Adipocyte (in vitro differentiated cells): ENCODE data around the gene XPO4.
A peak's percentile ranks its signal among the peaks of the same experiment; 100 is the strongest.
"Not testable (repeated sequence)": the region's sequence is repeated elsewhere in the genome, so short reads cannot be mapped to it uniquely, and the experiment has no call there.

Experiments
- DNase-seq: peaks from one replicate; pipeline ENCODE4 v3.0.0-alpha.2; 2015; ENCODE audit warnings: low read depth
- H3K27me3 ChIP-seq: replicated peaks from 2 replicates; pipeline ENCODE4 v1.7.0; 2013; ENCODE audit warnings: mild to moderate bottlenecking, low read length, moderate library complexity; ENCODE audit not compliant: control insufficient read depth, insufficient read depth
- H3K36me3 ChIP-seq: 2 replicates; pipeline ENCODE4 v1.7.0; 2013; ENCODE audit warnings: low read length, mild to moderate bottlenecking, moderate library complexity; ENCODE audit not compliant: control insufficient read depth, insufficient read depth, severe bottlenecking
- H3K4me1 ChIP-seq: 2 replicates; pipeline ENCODE4 v1.7.0; 2013; ENCODE audit warnings: mild to moderate bottlenecking, low read length, moderate library complexity; ENCODE audit not compliant: control insufficient read depth, insufficient read depth
- H3K4me3 ChIP-seq: 2 replicates; pipeline ENCODE4 v1.7.0; 2013; ENCODE audit warnings: mild to moderate bottlenecking, low read length, moderate library complexity
- H3K9ac ChIP-seq: 2 replicates; pipeline ENCODE4 v1.7.0; 2013; ENCODE audit warnings: mild to moderate bottlenecking, low read length, moderate library complexity
- H3K9me3 ChIP-seq: 2 replicates; pipeline ENCODE4 v1.7.0; 2013; ENCODE audit warnings: mild to moderate bottlenecking, low read length, moderate library complexity; ENCODE audit not compliant: control insufficient read depth

XPO4 gene

DNA sequence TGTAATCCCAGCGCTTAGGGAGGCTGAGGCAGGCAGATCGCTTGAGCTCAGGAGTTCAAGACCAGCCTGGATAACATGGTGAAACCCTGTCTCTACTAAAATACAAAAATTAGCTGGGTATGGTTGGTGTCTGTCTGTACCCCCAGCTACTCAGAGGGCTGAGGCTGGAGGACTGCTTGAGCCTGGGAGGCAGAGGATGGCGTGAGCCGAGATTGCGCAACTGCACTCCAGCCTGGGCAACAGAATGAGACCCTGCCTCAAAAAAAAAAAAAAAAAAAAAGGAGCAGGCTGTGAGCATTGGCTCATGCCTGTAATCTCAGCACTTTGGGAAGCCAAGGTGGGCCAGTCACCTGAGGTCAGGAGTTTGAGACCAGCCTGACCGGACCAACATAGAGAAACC is 12.0 kb downstream of the XPO4 start:
- H3K4me3 ChIP-seq, H3K4me1 ChIP-seq, H3K27me3 ChIP-seq, H3K9me3 ChIP-seq, DNase-seq, H3K9ac ChIP-seq, H3K36me3 ChIP-seq: not testable (repeated sequence)

DNA sequence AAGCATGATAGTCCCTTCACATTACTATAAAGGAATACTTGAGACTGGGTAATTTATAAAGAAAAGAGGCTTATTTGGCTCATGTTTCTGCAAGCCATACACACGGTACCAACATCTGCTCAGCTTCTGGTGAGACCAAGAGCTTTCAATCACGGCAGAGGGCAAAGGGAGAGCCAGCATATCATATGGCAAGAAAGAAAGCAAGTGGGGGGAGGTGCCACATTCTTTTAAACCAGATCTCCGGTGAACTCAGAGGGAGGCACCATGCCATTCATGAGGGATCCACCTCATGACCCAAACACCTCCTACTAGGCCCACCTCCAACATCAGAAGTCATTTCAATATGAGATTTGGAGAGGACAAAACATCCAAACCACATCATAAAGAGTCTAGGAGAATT is 20.3 kb downstream of the XPO4 start:
- no peak for DNase-seq
- Histone ChIP-seq H3K9me3 (no peaks in the 10 kb centered on the region), H3K27me3 (no peaks in the 10 kb centered on the region), H3K36me3 (no peaks in the 10 kb centered on the region), H3K4me3 (no peak overlapping the region), H3K9ac (no peak overlapping the region), H3K4me1 (peaks cover 5% of the 10 kb centered on the region)

DNA sequence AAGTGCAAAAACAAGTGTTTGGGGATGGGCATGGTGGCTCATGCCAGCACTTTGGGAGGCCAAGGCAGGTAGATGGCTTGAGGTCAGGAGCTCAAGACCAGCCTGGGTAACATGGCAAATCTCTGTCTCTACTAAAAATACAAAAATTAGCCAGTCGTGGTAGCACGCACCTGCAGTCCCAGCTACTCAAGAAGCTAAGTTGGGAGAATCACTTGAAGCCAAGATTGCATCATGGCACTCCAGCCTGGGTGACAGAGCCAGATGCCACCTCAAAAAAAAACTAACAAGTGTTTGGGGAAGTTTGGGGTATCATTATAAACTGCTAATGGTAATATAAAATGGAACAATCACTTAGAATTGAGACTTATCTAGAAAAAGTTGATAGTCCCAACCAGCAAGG is 24.6 kb downstream of the XPO4 start:
- no peak for DNase-seq
- no peaks in the 10 kb centered on the region for H3K9me3 ChIP-seq
- no peaks in the 10 kb centered on the region for H3K27me3 ChIP-seq
- H3K9ac ChIP-seq = no peak overlapping the region
- H3K4me3 ChIP-seq = no peak overlapping the region
- H3K36me3 ChIP-seq = no peaks in the 10 kb centered on the region
- H3K4me1 ChIP-seq = peaks cover 17% of the 10 kb centered on the region

DNA sequence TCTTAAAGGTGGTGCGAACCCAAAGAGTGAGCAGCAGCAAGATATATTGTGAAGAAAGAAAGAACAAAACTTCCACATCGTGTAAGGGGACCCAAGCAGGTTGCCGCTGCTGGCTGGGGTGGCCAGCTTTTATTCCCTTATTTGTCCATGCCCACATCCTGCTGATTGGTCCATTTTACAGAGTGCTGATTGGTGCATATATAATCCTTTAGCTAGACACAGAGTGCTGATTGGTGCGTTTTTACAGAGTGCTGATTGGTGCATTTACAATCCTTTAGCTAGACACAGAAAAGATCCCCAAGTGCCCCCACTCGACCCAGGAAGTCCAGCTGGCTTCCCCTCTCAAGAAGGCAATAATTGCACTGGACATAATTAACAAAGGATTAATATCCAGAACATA is 25.7 kb downstream of the XPO4 start:
- not testable (repeated sequence) for H3K4me3 ChIP-seq, H3K36me3 ChIP-seq

DNA sequence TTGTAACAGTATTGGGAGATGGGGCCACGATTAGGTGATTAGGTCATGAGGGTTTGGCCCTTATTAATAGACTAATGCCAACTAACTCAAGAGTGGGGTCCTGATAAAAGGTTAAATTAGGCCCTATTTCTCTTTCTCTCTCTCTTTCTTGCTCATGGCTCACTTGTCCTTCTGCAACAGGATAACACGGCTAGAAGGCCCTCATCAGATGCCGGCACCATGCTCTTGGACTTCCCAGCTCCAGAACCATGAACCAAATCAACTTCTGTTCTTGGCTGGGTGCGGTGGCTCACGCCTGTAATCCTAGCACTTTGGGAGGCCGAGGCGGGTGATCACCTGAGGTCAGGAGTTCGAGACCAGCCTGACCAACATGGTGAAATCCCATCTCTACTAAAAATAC is 28.1 kb downstream of the XPO4 start:
- H3K27me3 ChIP-seq, H3K36me3 ChIP-seq, H3K4me3 ChIP-seq, DNase-seq, H3K9ac ChIP-seq, H3K9me3 ChIP-seq: not testable (repeated sequence)
- H3K4me1 ChIP-seq = peaks cover 12% of the 10 kb centered on the region

More for the DNA sequence above, 25.7 kb downstream of the XPO4 start:
- not testable (repeated sequence) for H3K27me3 ChIP-seq, H3K9me3 ChIP-seq, DNase-seq, H3K9ac ChIP-seq
- H3K4me1 ChIP-seq = peaks cover 12% of the 10 kb centered on the region

DNA sequence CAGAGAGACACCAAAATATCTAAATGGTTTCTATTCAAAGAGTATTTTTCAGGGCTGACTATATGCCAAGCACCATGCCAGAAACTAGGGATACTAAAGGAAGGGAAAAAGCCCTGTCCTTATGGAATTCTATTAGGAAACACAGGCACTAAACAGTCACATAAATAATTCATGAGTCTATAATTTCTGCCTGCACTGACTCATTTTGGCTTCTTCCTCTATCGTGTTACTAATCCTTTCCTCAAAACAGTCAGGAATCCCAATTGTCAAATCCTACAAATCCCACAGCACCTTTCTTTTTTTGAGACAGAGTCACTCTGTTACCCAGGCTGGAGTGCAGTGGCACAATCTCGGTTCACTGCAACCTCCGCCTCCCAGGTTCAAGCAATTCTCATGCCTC is 29.2 kb downstream of the XPO4 start:
- Histone ChIP-seq H3K27me3 (no peaks in the 10 kb centered on the region), H3K9me3 (no peaks in the 10 kb centered on the region), H3K36me3 (no peaks in the 10 kb centered on the region), H3K4me1 (peaks cover 12% of the 10 kb centered on the region), H3K9ac (no peak overlapping the region), H3K4me3 (no peak overlapping the region)
- peak; percentile 9 for DNase-seq

DNA sequence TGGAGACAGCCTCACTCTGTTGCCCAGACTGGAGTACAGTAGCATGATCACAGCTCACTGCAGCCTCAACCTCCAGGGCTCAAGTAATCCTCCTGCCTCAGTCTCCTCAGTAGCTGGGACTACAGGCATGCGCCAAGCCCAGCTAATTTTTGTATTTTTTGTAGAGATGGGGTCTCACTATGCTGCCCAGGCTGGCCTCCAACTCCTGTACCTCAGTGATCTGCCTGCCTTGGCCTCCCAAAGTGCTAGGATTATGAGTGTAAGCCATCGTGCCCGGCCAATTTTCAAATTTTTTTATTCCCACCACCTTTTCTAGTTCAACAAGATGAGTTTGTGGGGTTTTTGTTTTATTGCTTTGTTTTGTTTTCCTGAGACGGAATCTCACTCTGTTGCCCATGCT is 31.7 kb downstream of the XPO4 start:
- Histone ChIP-seq H3K4me3 (no peak overlapping the region), H3K4me1 (peaks cover 15% of the 10 kb centered on the region), H3K27me3 (no peaks in the 10 kb centered on the region), H3K36me3 (no peaks in the 10 kb centered on the region), H3K9me3 (no peaks in the 10 kb centered on the region), H3K9ac (no peak overlapping the region)
- no peak for DNase-seq

DNA sequence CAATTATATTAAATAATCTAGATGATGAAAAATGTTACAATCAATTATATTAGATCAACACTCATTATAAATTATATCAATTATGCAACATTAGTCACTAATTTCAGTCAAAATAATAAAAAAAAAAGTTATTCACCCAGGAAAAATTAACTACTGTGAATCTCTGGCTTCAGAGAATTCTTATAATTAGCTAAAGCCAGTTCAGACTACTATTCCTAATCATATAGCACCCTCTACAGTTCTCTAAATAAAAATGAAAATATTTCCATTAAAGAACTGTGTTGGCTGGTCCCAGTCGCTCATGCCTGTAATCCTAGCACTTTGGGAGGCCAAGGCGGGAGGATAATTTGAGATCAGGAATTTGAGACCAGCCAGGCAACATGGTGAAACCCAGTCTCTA is 33.0 kb downstream of the XPO4 start:
- DNase-seq = peak; percentile 16
- no peaks in the 10 kb centered on the region for H3K27me3 ChIP-seq
- H3K4me3 ChIP-seq = no peak overlapping the region
- H3K9me3 ChIP-seq = no peaks in the 10 kb centered on the region
- no peak overlapping the region for H3K9ac ChIP-seq
- peaks cover 15% of the 10 kb centered on the region for H3K4me1 ChIP-seq
- H3K36me3 ChIP-seq = no peaks in the 10 kb centered on the region

DNA sequence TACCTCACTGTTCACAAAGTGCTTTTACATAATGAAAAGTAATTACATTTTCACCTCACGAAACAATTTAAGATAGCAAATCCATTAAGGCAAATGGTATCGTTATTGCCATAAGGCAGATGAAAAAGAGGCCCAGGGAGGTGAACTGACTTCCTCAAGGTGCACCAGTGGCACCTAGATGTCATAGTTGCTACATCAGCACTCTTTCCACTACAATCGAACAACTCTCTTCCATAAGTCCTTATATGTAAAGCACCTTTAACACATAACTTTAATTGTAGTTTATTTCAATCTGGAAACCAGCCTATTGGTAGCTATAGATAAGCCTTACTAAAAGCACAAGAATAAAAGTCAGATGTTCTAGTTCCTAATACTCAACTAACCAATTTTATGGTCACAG is 35.1 kb downstream of the XPO4 start:
- Histone ChIP-seq H3K36me3 (peaks cover 6% of the 10 kb centered on the region), H3K9me3 (no peaks in the 10 kb centered on the region), H3K9ac (no peak overlapping the region), H3K4me1 (peaks cover 3% of the 10 kb centered on the region), H3K4me3 (no peak overlapping the region), H3K27me3 (no peaks in the 10 kb centered on the region)
- DNase-seq = no peak

DNA sequence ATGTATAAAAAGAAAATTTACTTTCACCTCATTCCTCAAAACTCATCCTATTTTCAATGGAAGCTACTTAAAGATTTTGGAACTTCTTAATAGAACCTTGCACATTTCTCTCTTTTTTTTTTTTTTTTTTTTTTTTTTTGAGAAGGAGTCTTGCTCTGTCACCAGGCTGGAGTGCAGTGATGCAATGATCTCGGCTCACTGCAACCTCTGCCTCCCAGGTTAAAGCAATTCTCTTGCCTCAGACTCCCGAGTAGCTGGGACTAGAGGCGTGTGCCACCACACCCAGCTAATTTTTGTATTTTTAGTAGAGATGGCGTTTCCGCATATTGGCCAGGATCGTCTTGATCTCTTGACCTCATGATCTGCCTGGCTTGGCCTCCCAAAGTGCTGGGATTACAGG is 40.9 kb downstream of the XPO4 start:
- H3K9me3 ChIP-seq, DNase-seq, H3K27me3 ChIP-seq, H3K4me3 ChIP-seq, H3K9ac ChIP-seq, H3K4me1 ChIP-seq: not testable (repeated sequence)
- peaks cover 10% of the 10 kb centered on the region for H3K36me3 ChIP-seq

DNA sequence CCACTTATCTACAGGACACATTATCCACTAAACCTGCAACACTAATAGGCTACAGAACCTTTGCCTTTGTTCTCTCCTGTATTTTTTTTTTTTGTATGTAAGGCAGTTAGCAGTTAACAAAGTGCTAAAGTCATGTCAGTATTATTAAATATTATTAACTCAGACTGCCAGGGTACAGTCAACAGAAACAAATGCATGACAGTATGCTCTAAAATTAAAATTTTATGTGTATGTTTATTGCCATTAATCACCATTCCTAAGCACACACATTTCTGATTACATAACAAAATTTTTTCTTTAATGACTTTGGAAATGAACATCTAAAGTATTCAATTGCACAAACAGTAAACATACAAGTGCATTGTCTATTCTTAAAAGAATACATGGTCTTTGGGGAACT is 41.7 kb downstream of the XPO4 start:
- DNase-seq = no peak
- peaks cover 6% of the 10 kb centered on the region for H3K4me1 ChIP-seq
- no peaks in the 10 kb centered on the region for H3K9me3 ChIP-seq
- peaks cover 10% of the 10 kb centered on the region for H3K36me3 ChIP-seq
- H3K9ac ChIP-seq = no peak overlapping the region
- H3K27me3 ChIP-seq = no peaks in the 10 kb centered on the region
- no peak overlapping the region for H3K4me3 ChIP-seq

DNA sequence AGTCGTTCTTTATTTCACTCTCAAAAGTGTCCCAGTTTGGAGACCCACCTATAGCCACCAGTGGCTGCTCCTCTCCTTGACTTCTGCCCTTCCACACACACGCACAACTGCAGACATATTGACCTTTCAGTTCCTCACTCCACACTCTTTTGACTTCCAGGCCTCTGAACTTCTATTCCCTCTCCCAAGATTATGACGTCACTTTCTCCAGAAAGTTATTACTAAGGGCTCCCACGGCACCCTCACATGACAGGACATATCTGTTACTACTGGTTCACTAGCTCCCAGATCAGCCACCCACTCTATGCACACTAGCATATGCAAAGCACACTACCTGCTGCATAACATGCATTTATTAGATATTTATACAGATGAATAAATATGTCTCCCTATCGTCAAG is 45.9 kb downstream of the XPO4 start:
- H3K9me3 ChIP-seq = no peaks in the 10 kb centered on the region
- no peak for DNase-seq
- peaks cover 7% of the 10 kb centered on the region for H3K36me3 ChIP-seq
- H3K4me1 ChIP-seq = peaks cover 6% of the 10 kb centered on the region
- no peak overlapping the region for H3K4me3 ChIP-seq
- no peaks in the 10 kb centered on the region for H3K27me3 ChIP-seq
- H3K9ac ChIP-seq = no peak overlapping the region
